Breast epithelium (tissue), 3 donors: ENCODE data around the gene ABTB2.

Experiments
- CTCF ChIP-seq, 3 donors: fragments of 450-650 bp; IDR thresholded peaks; one replicate each; pipeline ENCODE4 v1.5.1; 2016 to 2017; ENCODE audit warnings: antibody characterized with exemption in 3 of 3, mild to moderate bottlenecking in 3 of 3, moderate library complexity in 3 of 3
- POLR2A ChIP-seq: fragments of 450-650 bp; IDR thresholded peaks from one replicate; pipeline ENCODE4 v1.6.1; 2016; ENCODE audit warnings: antibody characterized with exemption, mild to moderate bottlenecking, moderate library complexity
- POLR2AphosphoS5 ChIP-seq, 3 donors: sonication (generic); formaldehyde crosslinking; IDR thresholded peaks; one replicate each; pipeline ENCODE4 v1.6.1; 2017; ENCODE audit warnings: antibody characterized with exemption in 3 of 3

- no peak for TF ChIP-seq CTCF (IDR thresholded peaks at IDR 0.05)
- TF ChIP-seq POLR2AphosphoS5 (IDR thresholded peaks at IDR 0.05) = no peak
- no peak for TF ChIP-seq POLR2A
Observed at GRCh38 chr11:34218067-34218466, 139.7 kb downstream of the ABTB2 start.
